ENCODE measurements around the gene PRKCE. TPM values are rescaled to one million over a fixed set of nuclear protein-coding genes. Genes with fewer than 3 reads are reported as not detected.

The PRKCE gene
- total RNA-seq, 1 experiment from 2014 or later: 1.3 TPM

- Histone ChIP-seq H3K14ac (ENCODE audit: insufficient read depth, low read length) (no peak overlapping the region), H4K8ac (replicated peaks; ENCODE audit: insufficient read length, low read depth, low read length) (no peak overlapping the region), H3K4ac (ENCODE audit: low read depth, low read length) (no peak overlapping the region), H3K4me2 (ENCODE audit: insufficient read depth, insufficient read length, low read length) (no peak overlapping the region), H4K20me1 (ENCODE audit: control insufficient read depth, insufficient read depth, insufficient read length) (no peaks in the 10 kb centered on the region), H3K27ac (ENCODE audit: insufficient read length, low read depth, low read length) (no peak overlapping the region), H4K91ac (ENCODE audit: insufficient read length, low read depth, low read length) (no peak overlapping the region), H3T11ph (ENCODE audit: low read length) (no peak overlapping the region), H3K9me3 (ENCODE audit: control insufficient read depth, low read depth, low read length) (no peaks in the 10 kb centered on the region), H3K79me1 (ENCODE audit: insufficient read depth, low read depth, low read length, poor library complexity, severe bottlenecking) (no peaks in the 10 kb centered on the region), H3K56ac (ENCODE audit: insufficient read length, low read depth, low read length) (no peak overlapping the region), H2BK20ac (ENCODE audit: low read depth, low read length, poor library complexity, severe bottlenecking) (no peak overlapping the region), H3K27me3 (ENCODE audit: insufficient read depth, low read length) (no peaks in the 10 kb centered on the region), H4K5ac (ENCODE audit: insufficient read length, low read depth, low read length) (no peak overlapping the region), H2BK120ac (ENCODE audit: low read depth, low read length, poor library complexity, severe bottlenecking) (no peak overlapping the region), H3K23ac (ENCODE audit: insufficient read length, low read depth, low read length) (no peak overlapping the region), H2AK5ac (ENCODE audit: insufficient read length, low read length) (no peak overlapping the region), H3K23me2 (ENCODE audit: insufficient read length, low read depth, low read length, poor library complexity, severe bottlenecking) (no peaks in the 10 kb centered on the region), H2BK12ac (ENCODE audit: insufficient read length, low read depth, low read length) (no peak overlapping the region), H2AFZ (ENCODE audit: low read length) (no peak overlapping the region), H3K9ac (ENCODE audit: extremely low read depth, insufficient read length, low read length) (no peak overlapping the region), H3K79me2 (ENCODE audit: insufficient read depth, low read length) (no peaks in the 10 kb centered on the region), H3K18ac (ENCODE audit: insufficient read length, low read depth, low read length) (no peak overlapping the region), H2BK15ac (ENCODE audit: low read depth, low read length) (no peak overlapping the region), H2BK5ac (ENCODE audit: insufficient read length, low read length) (no peak overlapping the region), H3K4me1 (ENCODE audit: insufficient read depth, low read length) (no peaks in the 10 kb centered on the region)
- no peaks in the 10 kb centered on the region for H3K27me3 Mint-ChIP-seq (ENCODE audit: low read depth)
- TF ChIP-seq, protein P1, sequence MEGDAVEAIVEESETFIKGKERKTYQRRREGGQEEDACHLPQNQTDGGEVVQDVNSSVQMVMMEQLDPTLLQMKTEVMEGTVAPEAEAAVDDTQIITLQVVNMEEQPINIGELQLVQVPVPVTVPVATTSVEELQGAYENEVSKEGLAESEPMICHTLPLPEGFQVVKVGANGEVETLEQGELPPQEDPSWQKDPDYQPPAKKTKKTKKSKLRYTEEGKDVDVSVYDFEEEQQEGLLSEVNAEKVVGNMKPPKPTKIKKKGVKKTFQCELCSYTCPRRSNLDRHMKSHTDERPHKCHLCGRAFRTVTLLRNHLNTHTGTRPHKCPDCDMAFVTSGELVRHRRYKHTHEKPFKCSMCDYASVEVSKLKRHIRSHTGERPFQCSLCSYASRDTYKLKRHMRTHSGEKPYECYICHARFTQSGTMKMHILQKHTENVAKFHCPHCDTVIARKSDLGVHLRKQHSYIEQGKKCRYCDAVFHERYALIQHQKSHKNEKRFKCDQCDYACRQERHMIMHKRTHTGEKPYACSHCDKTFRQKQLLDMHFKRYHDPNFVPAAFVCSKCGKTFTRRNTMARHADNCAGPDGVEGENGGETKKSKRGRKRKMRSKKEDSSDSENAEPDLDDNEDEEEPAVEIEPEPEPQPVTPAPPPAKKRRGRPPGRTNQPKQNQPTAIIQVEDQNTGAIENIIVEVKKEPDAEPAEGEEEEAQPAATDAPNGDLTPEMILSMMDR (conservative IDR thresholded peaks at IDR 0.05): no peak
- no CpG with 5 or more reads among the region's 6 CpGs for WGBS (ENCODE audit: extremely low coverage, insufficient read length, low lambda C conversion rate)
- H3K4me3 Mint-ChIP-seq: no peak overlapping the region
- H3K36me3 Mint-ChIP-seq (ENCODE audit: insufficient read depth in 1 of 3, low read depth in 3 of 3): peaks cover 0 to 5% (median 3%) of the 10 kb centered on the region in 3 experiments; a peak in 3 of 7 replicates
- H3K4me1 Mint-ChIP-seq: peaks cover 6 to 8% of the 10 kb centered on the region in 2 experiments; a peak in 2 of 4 replicates
- peaks cover 0 to 8% of the 10 kb centered on the region in 2 experiments; a peak in 2 of 5 replicates for H3K9me3 Mint-ChIP-seq
- DNase-seq: no peak
- H3K27ac Mint-ChIP-seq: no peak overlapping the region
Observed at GRCh38 chr2:46025081-46025480, 373.6 kb downstream of the PRKCE start.
